H1 (cell line): ENCODE measurements around the gene CACNA2D3.

Source experiments
- ASH2L ChIP-seq: fragments of 200-600, 300-600 bp; sonication (generic); IDR thresholded peaks from one replicate; pipeline ENCODE4 v1.7.1; 2017; ENCODE audit warnings: low read length
- POLR2A ChIP-seq, 2 experiments: IDR thresholded peaks; 1 replicate in 1 of 2; 2 replicates in 1 of 2; pipeline ENCODE4 v1.6.1; 2011; ENCODE audit warnings: low read depth in 2 of 2, low read length in 2 of 2, mild to moderate bottlenecking in 2 of 2; ENCODE audit errors: control extremely low read depth in 1 of 2
- POLR2AphosphoS5 ChIP-seq: IDR thresholded peaks from 2 replicates; pipeline ENCODE4 v1.6.1; 2011; ENCODE audit warnings: low read depth, low read length
- RFX5 ChIP-seq: IDR thresholded peaks from 2 replicates; pipeline ENCODE4 v1.6.1; 2011; ENCODE audit warnings: low read depth, low read length, improper control_type of control experiment, borderline replicate concordance
- SIX5 ChIP-seq: IDR thresholded peaks from 2 replicates; pipeline ENCODE4 v1.6.1; 2011; ENCODE audit warnings: mild to moderate bottlenecking, low read depth, low read length
- SP4 ChIP-seq: IDR thresholded peaks from 2 replicates; pipeline ENCODE4 v1.6.1; 2012; ENCODE audit warnings: low read length, inconsistent platforms
- SUZ12 ChIP-seq: fragments of 200-600 bp; sonication (generic); IDR thresholded peaks from 2 replicates; pipeline ENCODE4 v1.6.1; 2012; ENCODE audit warnings: mild to moderate bottlenecking, inconsistent platforms, low read length, moderate library complexity, mixed read lengths
- TF ChIP-seq, protein P1 (sequence below): IDR thresholded peaks from 2 replicates; pipeline ENCODE4 v1.6.1; 2011; ENCODE audit warnings: low read depth, mild to moderate bottlenecking, low read length; ENCODE audit not compliant: insufficient read depth
- TF ChIP-seq, protein P2 (sequence below), 3 experiments: IDR thresholded peaks; 1 replicate in 2 of 3; 2 replicates in 1 of 3; pipeline versions ENCODE4 v1.5.1 to v1.6.1; 2011; ENCODE audit warnings: low read length in 3 of 3, mild to moderate bottlenecking in 3 of 3, inconsistent platforms in 2 of 3, low read depth in 1 of 3, moderate library complexity in 1 of 3; ENCODE audit not compliant: insufficient read depth in 1 of 3; ENCODE audit errors: control extremely low read depth in 1 of 3

DNA sequence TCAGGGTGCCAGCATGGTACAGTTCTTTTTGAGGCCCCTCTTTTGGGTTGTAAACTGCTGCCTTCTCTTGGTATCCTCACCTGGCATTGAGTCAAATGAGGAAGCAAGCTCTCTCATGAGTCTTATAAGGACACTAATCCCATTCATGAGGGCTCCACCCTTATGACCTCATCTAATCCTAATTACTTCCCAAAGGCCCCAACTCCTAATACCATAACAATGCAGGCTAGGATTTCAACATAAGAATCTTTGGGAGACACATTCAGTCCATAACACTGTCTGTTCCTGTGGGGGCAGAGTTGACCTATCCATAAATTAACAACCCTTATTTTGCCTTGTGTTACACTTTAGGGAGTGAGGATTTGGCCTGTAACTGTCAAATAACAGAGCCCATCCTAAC is 527.2 kb downstream of the CACNA2D3 start:
- TF ChIP-seq SP4 (no peak), SIX5 (no peak), ASH2L (no peak), SUZ12 (no peak), POLR2AphosphoS5 (no peak), RFX5 (no peak), POLR2A (IDR thresholded peaks at IDR 0.05; ENCODE audit: control extremely low read depth in 1 of 2, low read depth in 2 of 2, low read length in 2 of 2) (no peak)
- TF ChIP-seq, protein P1, sequence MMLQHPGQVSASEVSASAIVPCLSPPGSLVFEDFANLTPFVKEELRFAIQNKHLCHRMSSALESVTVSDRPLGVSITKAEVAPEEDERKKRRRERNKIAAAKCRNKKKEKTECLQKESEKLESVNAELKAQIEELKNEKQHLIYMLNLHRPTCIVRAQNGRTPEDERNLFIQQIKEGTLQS: no peak
- TF ChIP-seq, protein P2, sequence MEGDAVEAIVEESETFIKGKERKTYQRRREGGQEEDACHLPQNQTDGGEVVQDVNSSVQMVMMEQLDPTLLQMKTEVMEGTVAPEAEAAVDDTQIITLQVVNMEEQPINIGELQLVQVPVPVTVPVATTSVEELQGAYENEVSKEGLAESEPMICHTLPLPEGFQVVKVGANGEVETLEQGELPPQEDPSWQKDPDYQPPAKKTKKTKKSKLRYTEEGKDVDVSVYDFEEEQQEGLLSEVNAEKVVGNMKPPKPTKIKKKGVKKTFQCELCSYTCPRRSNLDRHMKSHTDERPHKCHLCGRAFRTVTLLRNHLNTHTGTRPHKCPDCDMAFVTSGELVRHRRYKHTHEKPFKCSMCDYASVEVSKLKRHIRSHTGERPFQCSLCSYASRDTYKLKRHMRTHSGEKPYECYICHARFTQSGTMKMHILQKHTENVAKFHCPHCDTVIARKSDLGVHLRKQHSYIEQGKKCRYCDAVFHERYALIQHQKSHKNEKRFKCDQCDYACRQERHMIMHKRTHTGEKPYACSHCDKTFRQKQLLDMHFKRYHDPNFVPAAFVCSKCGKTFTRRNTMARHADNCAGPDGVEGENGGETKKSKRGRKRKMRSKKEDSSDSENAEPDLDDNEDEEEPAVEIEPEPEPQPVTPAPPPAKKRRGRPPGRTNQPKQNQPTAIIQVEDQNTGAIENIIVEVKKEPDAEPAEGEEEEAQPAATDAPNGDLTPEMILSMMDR (IDR thresholded peaks at IDR 0.05; ENCODE audit: control extremely low read depth in 1 of 3, insufficient read depth in 1 of 3, low read depth in 1 of 3, low read length in 3 of 3): no peak
